Measurements from ENCODE around the gene XIRP1. TPM values are rescaled to one million over a fixed set of nuclear protein-coding genes. Genes with fewer than 3 reads are reported as not detected.

Gene XIRP1
- total and polyA plus RNA-seq, 7 experiments from 2014 or later = 0.07 TPM; not detected in 6

DNA sequence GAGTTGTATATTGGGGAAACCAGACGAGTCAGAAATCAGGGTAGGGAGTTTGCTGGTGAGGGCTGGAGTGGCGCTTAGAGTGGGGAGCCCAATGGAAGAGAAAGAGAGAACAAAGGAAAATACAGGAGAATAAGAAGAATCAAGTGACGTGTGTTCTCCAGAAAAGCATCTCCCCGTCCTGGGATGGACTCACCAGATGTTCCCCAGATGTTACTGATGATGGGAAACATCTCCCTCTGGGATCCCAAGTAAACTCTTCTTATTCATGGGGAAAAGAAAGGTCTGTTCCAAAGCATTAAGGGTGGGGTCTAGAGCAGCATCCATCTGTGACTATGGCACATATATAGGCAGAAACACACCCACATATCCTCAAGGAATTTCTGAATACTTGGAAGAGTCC is 36.0 kb downstream of the XIRP1 start:
- Mint-ChIP-seq H3K4me3 (peak overlapping the region in 2 of 10 donors; percentile 10 to 71), H3K36me3 (peaks cover 0 to 8% (median 0%) of the 10 kb centered on the region in 5 donors), H3K4me1 (peaks cover 17 to 28% (median 25%) of the 10 kb centered on the region in 7 donors), H3K27me3 (peaks cover 0 to 5% (median 0%) of the 10 kb centered on the region in 5 donors), H3K27ac (peak overlapping the region in 6 of 9 donors; percentile 9 to 92 (median 70)), H3K9me3 (no peaks in the 10 kb centered on the region)
- peaks cover 0 to 4% (median 0%) of the 10 kb centered on the region in 3 experiments for H3K36me3 ChIP-seq (ENCODE audit: control insufficient read depth in 2 of 3, insufficient read depth in 3 of 3, low read length in 3 of 3)
- ATAC-seq = no peak
- DNase-seq = no peak
- POLR2A ChIA-PET = interaction anchor here (0.6 to 0.8 kb wide), 2 partner anchors 13 to 108 kb away, joined by 3 to 4 read pairs; no protein-coding TSS in a partner anchor
- no peaks in the 10 kb centered on the region for H3K9me3 ChIP-seq (ENCODE audit: control insufficient read depth in 2 of 3, low read length in 3 of 3)
- H3K4me3 ChIP-seq (ENCODE audit: low read length) = no peak overlapping the region
- intact Hi-C loops (cut with micrococcal nuclease) = no loop called here
- H3K27ac ChIP-seq (ENCODE audit: low read depth, low read length) = no peak overlapping the region
- peaks cover 8 to 12% of the 10 kb centered on the region in 2 donors for H3K4me1 ChIP-seq (ENCODE audit: control insufficient read depth in 2 of 2, insufficient read depth in 2 of 2, low read length in 2 of 2)
- H3K27me3 ChIP-seq (ENCODE audit: control insufficient read depth in 2 of 2, insufficient read depth in 2 of 2, low read length in 2 of 2) = no peaks in the 10 kb centered on the region
- CTCF ChIA-PET = interaction anchor here (0.6 kb wide), 1 partner anchor 8 kb away, joined by 3 read pairs; no protein-coding TSS in a partner anchor

GRCh38 chr3:39154280-39155021 is 37.9 kb downstream of the XIRP1 start:
- peak overlapping the region; percentile 59 to 95 (median 79) for H3K4me3 Mint-ChIP-seq
- Histone ChIP-seq H3K27me3 (ENCODE audit: control insufficient read depth in 2 of 2, insufficient read depth in 2 of 2, low read length in 2 of 2) (no peaks in the 10 kb centered on the region), H3K36me3 (ENCODE audit: control insufficient read depth in 2 of 3, insufficient read depth in 3 of 3, low read length in 3 of 3) (peaks cover 0 to 4% (median 0%) of the 10 kb centered on the region in 3 experiments), H3K9me3 (ENCODE audit: control insufficient read depth in 2 of 3, low read length in 3 of 3) (no peaks in the 10 kb centered on the region), H3K27ac (ENCODE audit: low read depth, low read length) (peak overlapping the region; percentile 100), H3K4me1 (ENCODE audit: control insufficient read depth in 2 of 2, insufficient read depth in 2 of 2, low read length in 2 of 2) (peaks cover 28 to 32% of the 10 kb centered on the region in 2 donors), H3K4me3 (ENCODE audit: low read length) (no peak overlapping the region)
- POLR2A ChIA-PET = no interaction called here
- peak overlapping the region; percentile 85 to 95 (median 90) for H3K27ac Mint-ChIP-seq
- H3K4me1 Mint-ChIP-seq = peaks cover 37 to 48% (median 45%) of the 10 kb centered on the region in 7 donors
- peaks cover 0 to 8% (median 0%) of the 10 kb centered on the region in 5 donors for H3K36me3 Mint-ChIP-seq
- ATAC-seq (no peak), DNase-seq (no peak)
- intact Hi-C loops (cut with micrococcal nuclease) = no loop called here
- CTCF ChIA-PET = interaction anchor here (0.9 to 1.5 kb wide), 2 partner anchors 23 to 138 kb away, joined by 3 read pairs; no protein-coding TSS in a partner anchor
- no peaks in the 10 kb centered on the region for H3K9me3 Mint-ChIP-seq
- H3K27me3 Mint-ChIP-seq = peaks cover 0 to 5% (median 0%) of the 10 kb centered on the region in 5 donors

GRCh38 chr3:39153977-39154279 is 38.5 kb downstream of the XIRP1 start:
- Histone ChIP-seq H3K27ac (ENCODE audit: low read depth, low read length) (peak overlapping the region; percentile 100), H3K36me3 (ENCODE audit: control insufficient read depth in 2 of 3, insufficient read depth in 3 of 3, low read length in 3 of 3) (peaks cover 0 to 4% (median 0%) of the 10 kb centered on the region in 3 experiments), H3K9me3 (ENCODE audit: control insufficient read depth in 2 of 3, low read length in 3 of 3) (no peaks in the 10 kb centered on the region), H3K27me3 (ENCODE audit: control insufficient read depth in 2 of 2, insufficient read depth in 2 of 2, low read length in 2 of 2) (no peaks in the 10 kb centered on the region), H3K4me3 (ENCODE audit: low read length) (no peak overlapping the region), H3K4me1 (ENCODE audit: control insufficient read depth in 2 of 2, insufficient read depth in 2 of 2, low read length in 2 of 2) (peaks cover 32 to 37% of the 10 kb centered on the region in 2 donors)
- intact Hi-C loops (cut with micrococcal nuclease) = no loop called here
- Mint-ChIP-seq H3K27ac (peak overlapping the region; percentile 85 to 95 (median 90)), H3K4me1 (peaks cover 42 to 53% (median 50%) of the 10 kb centered on the region in 7 donors), H3K4me3 (peak overlapping the region; percentile 59 to 95 (median 79)), H3K9me3 (no peaks in the 10 kb centered on the region), H3K36me3 (peaks cover 0 to 8% (median 0%) of the 10 kb centered on the region in 5 donors), H3K27me3 (peaks cover 0 to 5% (median 0%) of the 10 kb centered on the region in 5 donors)
- CTCF ChIA-PET = no interaction called here
- no peak for DNase-seq
- POLR2A ChIA-PET = no interaction called here
- ATAC-seq = no peak

DNA sequence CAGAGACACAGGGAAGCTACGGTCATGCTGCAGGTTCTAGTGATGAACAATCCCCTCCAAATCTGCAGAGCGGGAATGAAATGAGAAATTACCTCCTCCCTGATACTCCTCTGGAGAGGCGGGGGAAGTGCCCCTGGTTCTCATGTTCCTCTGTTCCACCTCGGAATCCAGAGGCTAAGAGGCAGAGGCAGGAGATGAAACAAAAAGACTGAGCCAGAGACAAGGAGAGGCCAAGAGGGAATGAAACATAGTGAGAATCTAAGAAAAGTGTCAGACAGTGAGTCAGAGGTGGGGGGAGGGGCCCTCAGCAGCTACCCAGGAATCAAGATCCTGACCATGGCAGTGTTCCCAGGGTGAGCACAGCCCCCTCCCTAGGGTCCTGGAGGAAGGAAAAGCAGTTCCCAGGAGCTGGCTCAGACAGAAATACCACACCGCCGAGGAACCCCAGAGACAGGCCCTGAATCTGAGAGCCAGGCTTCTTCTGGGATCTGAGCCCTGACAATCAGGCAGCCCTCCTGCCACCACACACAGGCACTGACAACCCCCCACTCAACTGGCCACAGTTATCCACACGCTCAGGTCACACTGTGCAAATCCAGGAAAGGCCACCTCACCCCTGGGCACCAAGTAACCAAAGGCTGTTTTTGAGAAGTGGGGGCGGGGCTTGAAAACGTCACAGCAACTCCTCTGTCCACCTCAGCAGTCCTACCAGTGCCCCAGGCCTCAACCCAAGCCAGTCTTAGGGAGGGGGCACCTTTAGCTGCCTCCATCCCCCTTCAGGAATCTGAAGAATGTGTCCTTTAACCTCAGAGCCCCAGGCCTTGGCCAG is 41.4 kb downstream of the XIRP1 start:
- ATAC-seq (no peak), DNase-seq (peak in 2 of 9 donors; percentile 61 to 63)
- Histone ChIP-seq H3K4me1 (ENCODE audit: control insufficient read depth in 2 of 2, insufficient read depth in 2 of 2, low read length in 2 of 2) (peaks cover 57 to 61% of the 10 kb centered on the region in 2 donors), H3K27ac (ENCODE audit: low read depth, low read length) (peak overlapping the region; percentile 100), H3K9me3 (ENCODE audit: control insufficient read depth in 2 of 3, low read length in 3 of 3) (no peaks in the 10 kb centered on the region), H3K27me3 (ENCODE audit: control insufficient read depth in 2 of 2, insufficient read depth in 2 of 2, low read length in 2 of 2) (no peaks in the 10 kb centered on the region), H3K36me3 (ENCODE audit: control insufficient read depth in 2 of 3, insufficient read depth in 3 of 3, low read length in 3 of 3) (peaks cover 1 to 12% (median 7%) of the 10 kb centered on the region in 3 experiments), H3K4me3 (ENCODE audit: low read length) (peak overlapping the region; percentile 73)
- Mint-ChIP-seq H3K9me3 (peaks cover 0 to 2% (median 0%) of the 10 kb centered on the region in 11 donors), H3K4me3 (peak overlapping the region; percentile 94 to 99 (median 96)), H3K27me3 (no peaks in the 10 kb centered on the region), H3K36me3 (peaks cover 3 to 14% (median 4%) of the 10 kb centered on the region in 5 donors), H3K4me1 (peaks cover 68 to 80% (median 76%) of the 10 kb centered on the region in 7 donors), H3K27ac (peak overlapping the region; percentile 92 to 99 (median 98))
- ChIA-PET POLR2A (interaction anchor here (0.6 to 1.4 kb wide), 2 partner anchors 42 to 1306 kb away, joined by 3 to 4 read pairs; partner anchors contain the start of gene RPL14), CTCF (interaction anchor here (0.8 to 1.2 kb wide), 3 partner anchors 45 to 227 kb away, joined by 3 to 4 read pairs (median 3); no protein-coding TSS in a partner anchor)
- intact Hi-C loops (cut with micrococcal nuclease) = no loop called here

DNA sequence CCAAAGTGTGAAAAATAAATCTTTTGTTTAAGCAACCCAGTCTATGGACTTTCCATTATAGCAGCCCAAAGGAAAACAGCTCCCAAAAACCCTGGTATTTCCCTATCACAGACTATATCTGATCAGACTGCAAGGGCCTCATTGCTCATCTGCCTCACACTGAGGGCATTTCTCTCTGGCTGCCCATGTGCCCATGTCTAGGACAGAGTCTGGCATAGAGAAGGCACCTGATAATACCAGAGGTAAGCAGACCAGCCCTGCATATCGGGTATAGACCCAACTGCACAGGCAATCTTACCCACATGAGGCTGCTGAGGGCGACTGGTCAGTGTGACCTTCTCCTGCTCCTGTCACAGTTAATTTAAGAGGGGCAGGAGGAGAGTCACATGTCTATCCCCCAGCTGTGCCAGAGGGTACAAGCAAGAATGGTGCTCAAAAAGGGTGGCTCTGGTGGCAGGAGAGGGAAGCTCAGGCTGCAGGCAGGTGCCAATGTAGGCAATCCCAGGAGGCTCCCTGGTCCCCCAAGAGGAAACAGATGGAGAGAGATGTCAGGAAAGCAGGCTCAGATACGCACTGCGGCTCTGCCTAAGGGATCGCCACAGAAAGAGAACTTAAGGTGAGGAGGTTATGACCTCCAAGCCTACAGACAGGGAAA is 42.1 kb downstream of the XIRP1 start:
- Mint-ChIP-seq H3K36me3 (peaks cover 6 to 18% (median 9%) of the 10 kb centered on the region in 5 donors), H3K4me1 (peaks cover 64 to 80% (median 76%) of the 10 kb centered on the region in 7 donors), H3K4me3 (peak overlapping the region; percentile 94 to 99 (median 96)), H3K9me3 (peaks cover 0 to 2% (median 0%) of the 10 kb centered on the region in 11 donors), H3K27ac (peak overlapping the region; percentile 92 to 99 (median 98)), H3K27me3 (no peaks in the 10 kb centered on the region)
- no peak for DNase-seq
- Histone ChIP-seq H3K27me3 (ENCODE audit: control insufficient read depth in 2 of 2, insufficient read depth in 2 of 2, low read length in 2 of 2) (no peaks in the 10 kb centered on the region), H3K4me1 (ENCODE audit: control insufficient read depth in 2 of 2, insufficient read depth in 2 of 2, low read length in 2 of 2) (peaks cover 57 to 63% of the 10 kb centered on the region in 2 donors), H3K27ac (ENCODE audit: low read depth, low read length) (peak overlapping the region; percentile 100), H3K9me3 (ENCODE audit: control insufficient read depth in 2 of 3, low read length in 3 of 3) (no peaks in the 10 kb centered on the region), H3K4me3 (ENCODE audit: low read length) (no peak overlapping the region), H3K36me3 (ENCODE audit: control insufficient read depth in 2 of 3, insufficient read depth in 3 of 3, low read length in 3 of 3) (peaks cover 9 to 19% (median 9%) of the 10 kb centered on the region in 3 experiments)
- POLR2A ChIA-PET = interaction anchor here (1.4 kb wide), 1 partner anchor 42 kb away, joined by 4 read pairs; no protein-coding TSS in a partner anchor
- ATAC-seq = no peak
- CTCF ChIA-PET = interaction anchor here (1.2 to 1.6 kb wide), 2 partner anchors 22 to 45 kb away, joined by 4 read pairs; no protein-coding TSS in a partner anchor
- intact Hi-C loops (cut with micrococcal nuclease) = no loop called here

Measured in naive thymus-derived CD4-positive, alpha-beta T cell (primary cell).